ENCODE results near the gene TMCO4. TPM values are rescaled to one million over a fixed set of nuclear protein-coding genes. Genes with fewer than 3 reads are reported as not detected.

The TMCO4 gene
- total and polyA plus RNA-seq, 2 of the 8 experiments (the other 6 are each of a cell fraction or from before 2014, with no cell fraction given), result 3.0 to 3.1 TPM

Other genes with a start within 250 kb of the TMCO4 start
- 9.7 and 10.4 TPM in 2 replicates for gene NBL1, start 155.6 kb downstream of the TMCO4 start, total RNA-seq (2021; fragmentation: NEBNext Ultra II Directional; extraction: Animal tissue kit (Norgen Biotek cat#: 25700))
- 8.7 and 10.8 TPM in 2 replicates for gene NBL1, start 155.6 kb downstream of the TMCO4 start, polyA plus RNA-seq (2011; rRNA removed)
- gene HTR6, start 135.0 kb downstream of the TMCO4 start, total RNA-seq (2021; fragmentation: NEBNext Ultra II Directional; extraction: Animal tissue kit (Norgen Biotek cat#: 25700)), result 0.69 and 0.76 TPM in 2 replicates
- 0.95 and 1.4 TPM in 2 replicates for gene HTR6, start 135.0 kb downstream of the TMCO4 start, polyA plus RNA-seq (2011; rRNA removed)
- not detected in 2 replicates for gene RNF186, start 15.4 kb upstream of the TMCO4 start, total RNA-seq (2021; fragmentation: NEBNext Ultra II Directional; extraction: Animal tissue kit (Norgen Biotek cat#: 25700))
- gene RNF186, start 15.4 kb upstream of the TMCO4 start, polyA plus RNA-seq (2011; rRNA removed), result 0.05 TPM in 1 of 2 replicates, not detected in the other
- 11.9 and 12.7 TPM in 2 replicates for gene OTUD3, start 82.5 kb upstream of the TMCO4 start, total RNA-seq (2021; fragmentation: NEBNext Ultra II Directional; extraction: Animal tissue kit (Norgen Biotek cat#: 25700))
- gene OTUD3, start 82.5 kb upstream of the TMCO4 start, polyA plus RNA-seq (2011; rRNA removed), result 4.6 and 6.3 TPM in 2 replicates
- gene PLA2G2E, start 123.7 kb upstream of the TMCO4 start, total RNA-seq (2021; fragmentation: NEBNext Ultra II Directional; extraction: Animal tissue kit (Norgen Biotek cat#: 25700)), result not detected in 2 replicates
- not detected in 2 replicates for gene PLA2G2E, start 123.7 kb upstream of the TMCO4 start, polyA plus RNA-seq (2011; rRNA removed)
- gene PLA2G2A, start 179.7 kb upstream of the TMCO4 start, total RNA-seq (2021; fragmentation: NEBNext Ultra II Directional; extraction: Animal tissue kit (Norgen Biotek cat#: 25700)), result 0.69 and 1.0 TPM in 2 replicates
- 2.1 and 3.7 TPM in 2 replicates for gene PLA2G2A, start 179.7 kb upstream of the TMCO4 start, polyA plus RNA-seq (2011; rRNA removed)

Measured in H1 (cell line).